ENCODE data around the gene CHCHD10. TPM values are rescaled to one million over a fixed set of nuclear protein-coding genes. Genes with fewer than 3 reads are reported as not detected.

The CHCHD10 gene
- total and polyA plus RNA-seq, 2 donors, result 20.0 to 64.0 TPM

- Histone ChIP-seq H3K4me1 (ENCODE audit: control insufficient read depth in 2 of 2, insufficient read depth in 2 of 2, low read length in 2 of 2) (peaks cover 8 to 59% of the 10 kb centered on the region in 2 donors), H3K27ac (ENCODE audit: low read depth in 1 of 2, low read length in 1 of 2) (no peak overlapping the region), H3K4me3 (ENCODE audit: low read length in 2 of 2) (no peak overlapping the region), H3K9me3 (ENCODE audit: control insufficient read depth in 2 of 2, insufficient read depth in 1 of 2, low read length in 1 of 2) (no peaks in the 10 kb centered on the region), H3K36me3 (ENCODE audit: control insufficient read depth in 2 of 2, insufficient read depth in 2 of 2, low read length in 1 of 2) (no peaks in the 10 kb centered on the region), H3K27me3 (ENCODE audit: control insufficient read depth in 2 of 2, insufficient read depth in 1 of 2, low read length in 1 of 2) (peaks cover 0 to 7% of the 10 kb centered on the region in 2 donors)
- 96% methylated on average over 11 of the region's 11 CpGs for WGBS
- DNase-seq (ENCODE audit: low read depth in 6 of 9, low spot score in 9 of 9), result no peak
These were observed 10.2 kb upstream of the CHCHD10 start for GRCh38 chr22:23777776-23778576.

DNA sequence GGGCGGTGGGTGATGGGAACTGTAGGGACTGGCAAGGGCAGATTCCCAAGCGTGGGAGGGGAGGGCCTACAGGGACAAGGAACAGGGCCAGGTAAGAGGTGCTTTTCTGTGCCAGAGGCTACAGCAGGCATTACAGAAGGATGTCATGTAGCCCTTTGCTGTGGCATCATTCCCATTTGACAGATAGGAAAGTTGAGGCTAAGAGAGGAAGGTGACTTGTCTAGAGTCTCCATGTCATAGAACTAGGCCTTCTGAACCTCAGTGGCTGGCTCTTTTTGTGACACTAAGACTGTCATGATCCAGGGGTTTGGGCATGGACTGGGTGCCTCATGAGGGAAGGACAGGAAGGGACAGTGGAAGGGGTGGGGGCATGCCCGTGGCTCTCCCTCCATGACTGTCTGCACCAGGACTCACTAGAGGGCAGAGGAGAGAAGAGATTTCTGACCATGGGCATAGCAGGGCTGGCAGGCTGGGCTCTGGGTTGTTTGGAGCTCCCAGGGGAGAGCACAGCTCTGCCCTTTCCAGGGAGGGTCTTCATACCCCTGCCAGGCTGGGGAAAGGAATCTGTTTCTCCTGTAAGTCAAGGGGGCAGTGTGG is 8.1 kb upstream of the CHCHD10 start:
- Histone ChIP-seq H3K27ac (ENCODE audit: low read depth in 1 of 2, low read length in 1 of 2) (no peak overlapping the region), H3K36me3 (ENCODE audit: control insufficient read depth in 2 of 2, insufficient read depth in 2 of 2, low read length in 1 of 2) (no peaks in the 10 kb centered on the region), H3K4me1 (ENCODE audit: control insufficient read depth in 2 of 2, insufficient read depth in 2 of 2, low read length in 2 of 2) (peaks cover 11 to 54% of the 10 kb centered on the region in 2 donors), H3K4me3 (ENCODE audit: low read length in 2 of 2) (no peak overlapping the region), H3K9me3 (ENCODE audit: control insufficient read depth in 2 of 2, insufficient read depth in 1 of 2, low read length in 1 of 2) (no peaks in the 10 kb centered on the region), H3K27me3 (ENCODE audit: control insufficient read depth in 2 of 2, insufficient read depth in 1 of 2, low read length in 1 of 2) (peaks cover 0 to 11% of the 10 kb centered on the region in 2 donors)
- WGBS, result 88% methylated on average over 3 of the region's 3 CpGs
- no peak for DNase-seq (ENCODE audit: low read depth in 6 of 9, low spot score in 9 of 9)

- Histone ChIP-seq H3K36me3 (ENCODE audit: control insufficient read depth in 2 of 2, insufficient read depth in 2 of 2, low read length in 1 of 2) (no peaks in the 10 kb centered on the region), H3K4me3 (ENCODE audit: low read length in 2 of 2) (no peak overlapping the region), H3K9me3 (ENCODE audit: control insufficient read depth in 2 of 2, insufficient read depth in 1 of 2, low read length in 1 of 2) (no peaks in the 10 kb centered on the region), H3K27me3 (ENCODE audit: control insufficient read depth in 2 of 2, insufficient read depth in 1 of 2, low read length in 1 of 2) (peaks cover 0 to 11% of the 10 kb centered on the region in 2 donors), H3K4me1 (ENCODE audit: control insufficient read depth in 2 of 2, insufficient read depth in 2 of 2, low read length in 2 of 2) (peaks cover 13 to 59% of the 10 kb centered on the region in 2 donors), H3K27ac (ENCODE audit: low read depth in 1 of 2, low read length in 1 of 2) (no peak overlapping the region)
- no peak for DNase-seq (ENCODE audit: low read depth in 6 of 9, low spot score in 9 of 9)
- WGBS, result 98% methylated on average over 2 of the region's 2 CpGs
These were observed 7.2 kb upstream of the CHCHD10 start for GRCh38 chr22:23774922-23775436.

DNA sequence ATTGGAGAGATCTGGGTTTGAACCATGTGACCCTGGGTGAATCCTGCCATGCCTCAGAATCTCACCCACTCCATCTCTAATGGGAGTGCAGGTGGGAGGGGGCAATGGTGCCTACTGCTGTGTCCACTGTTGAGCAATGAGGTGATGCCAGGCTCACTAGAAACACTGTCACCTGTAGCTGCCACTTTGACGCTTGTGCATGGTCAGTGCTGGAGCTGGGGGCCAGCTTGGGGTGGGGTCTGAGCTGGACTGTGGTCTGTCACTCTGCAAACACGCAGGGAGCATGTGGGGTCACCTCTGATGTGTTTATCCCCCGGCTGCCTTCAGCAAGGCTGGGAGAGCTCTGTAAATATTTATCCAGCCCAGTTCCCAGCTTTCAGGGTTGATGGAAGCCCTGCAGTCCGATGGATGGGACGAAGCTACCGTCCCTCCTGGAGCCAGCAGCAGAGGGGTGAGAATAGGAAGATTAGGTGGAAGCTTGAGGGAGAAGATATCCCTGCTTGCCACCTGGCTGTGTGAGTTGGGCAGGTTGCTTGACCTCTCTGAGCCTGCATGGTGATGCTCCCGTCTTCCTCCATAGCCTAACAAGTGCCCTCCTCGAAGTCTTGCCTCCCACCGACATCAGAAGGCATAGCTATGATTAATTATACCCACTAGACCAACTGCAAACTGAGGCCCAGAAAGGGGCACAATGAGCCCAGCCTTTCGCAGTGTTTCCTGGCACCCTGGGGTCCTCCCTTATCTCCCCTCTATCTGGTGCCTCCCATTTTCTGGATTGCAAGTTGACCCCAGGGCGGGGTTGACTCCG is 6.5 kb upstream of the CHCHD10 start:
- WGBS, result 96% methylated on average over 12 of the region's 12 CpGs

DNA sequence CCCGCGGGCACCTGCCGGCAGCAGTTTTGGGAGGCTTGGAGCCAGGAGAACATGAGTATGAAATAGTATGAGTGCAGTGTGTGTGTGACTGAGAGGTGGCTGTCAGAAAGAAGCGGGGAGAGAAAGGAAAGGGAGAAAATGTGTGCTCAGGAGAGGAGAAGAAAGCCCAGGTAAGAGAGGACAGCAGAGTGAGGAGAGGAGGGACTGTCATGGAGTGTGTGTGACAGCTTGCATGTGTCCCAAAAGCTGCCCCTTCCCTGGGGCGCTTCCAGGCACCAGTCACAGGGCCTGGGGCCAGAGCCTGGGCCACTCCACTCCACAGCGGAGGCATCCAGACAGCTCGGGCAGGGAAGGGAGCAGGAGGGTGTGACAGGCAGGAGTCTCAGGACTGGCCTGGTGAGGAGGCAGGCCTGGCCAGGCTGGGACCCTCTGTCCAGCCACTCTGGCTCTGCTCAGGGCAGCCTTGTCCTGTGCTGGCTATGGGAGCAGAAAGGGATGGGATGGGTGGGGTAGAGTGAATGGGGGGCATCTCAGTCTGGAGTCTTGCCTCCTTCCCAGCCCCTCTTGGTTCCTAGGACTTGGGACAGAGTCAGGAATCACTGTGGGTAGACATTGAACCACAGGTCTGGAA is 5.8 kb upstream of the CHCHD10 start:
- peaks cover 0 to 11% of the 10 kb centered on the region in 2 donors for H3K27me3 ChIP-seq (ENCODE audit: control insufficient read depth in 2 of 2, insufficient read depth in 1 of 2, low read length in 1 of 2)
- H3K36me3 ChIP-seq (ENCODE audit: control insufficient read depth in 2 of 2, insufficient read depth in 2 of 2, low read length in 1 of 2), result no peaks in the 10 kb centered on the region
- DNase-seq (ENCODE audit: low read depth in 6 of 9, low spot score in 9 of 9), result no peak
- H3K27ac ChIP-seq (ENCODE audit: low read depth in 1 of 2, low read length in 1 of 2), result no peak overlapping the region
- 86% methylated on average over 7 of the region's 7 CpGs for WGBS
- H3K4me1 ChIP-seq (ENCODE audit: control insufficient read depth in 2 of 2, insufficient read depth in 2 of 2, low read length in 2 of 2), result peaks cover 13 to 72% of the 10 kb centered on the region in 2 donors
- H3K4me3 ChIP-seq (ENCODE audit: low read length in 2 of 2), result peak overlapping the region; percentile 44 to 73
- peaks cover 0 to 5% of the 10 kb centered on the region in 2 donors for H3K9me3 ChIP-seq (ENCODE audit: control insufficient read depth in 2 of 2, insufficient read depth in 1 of 2, low read length in 1 of 2)

More for the DNA sequence above, 6.5 kb upstream of the CHCHD10 start:
- Histone ChIP-seq H3K27me3 (ENCODE audit: control insufficient read depth in 2 of 2, insufficient read depth in 1 of 2, low read length in 1 of 2) (peaks cover 0 to 11% of the 10 kb centered on the region in 2 donors), H3K4me1 (ENCODE audit: control insufficient read depth in 2 of 2, insufficient read depth in 2 of 2, low read length in 2 of 2) (peaks cover 13 to 66% of the 10 kb centered on the region in 2 donors), H3K4me3 (ENCODE audit: low read length in 2 of 2) (no peak overlapping the region), H3K36me3 (ENCODE audit: control insufficient read depth in 2 of 2, insufficient read depth in 2 of 2, low read length in 1 of 2) (no peaks in the 10 kb centered on the region), H3K27ac (ENCODE audit: low read depth in 1 of 2, low read length in 1 of 2) (no peak overlapping the region), H3K9me3 (ENCODE audit: control insufficient read depth in 2 of 2, insufficient read depth in 1 of 2, low read length in 1 of 2) (peaks cover 0 to 2% of the 10 kb centered on the region in 2 donors)
- DNase-seq (ENCODE audit: low read depth in 6 of 9, low spot score in 9 of 9), result no peak

DNA sequence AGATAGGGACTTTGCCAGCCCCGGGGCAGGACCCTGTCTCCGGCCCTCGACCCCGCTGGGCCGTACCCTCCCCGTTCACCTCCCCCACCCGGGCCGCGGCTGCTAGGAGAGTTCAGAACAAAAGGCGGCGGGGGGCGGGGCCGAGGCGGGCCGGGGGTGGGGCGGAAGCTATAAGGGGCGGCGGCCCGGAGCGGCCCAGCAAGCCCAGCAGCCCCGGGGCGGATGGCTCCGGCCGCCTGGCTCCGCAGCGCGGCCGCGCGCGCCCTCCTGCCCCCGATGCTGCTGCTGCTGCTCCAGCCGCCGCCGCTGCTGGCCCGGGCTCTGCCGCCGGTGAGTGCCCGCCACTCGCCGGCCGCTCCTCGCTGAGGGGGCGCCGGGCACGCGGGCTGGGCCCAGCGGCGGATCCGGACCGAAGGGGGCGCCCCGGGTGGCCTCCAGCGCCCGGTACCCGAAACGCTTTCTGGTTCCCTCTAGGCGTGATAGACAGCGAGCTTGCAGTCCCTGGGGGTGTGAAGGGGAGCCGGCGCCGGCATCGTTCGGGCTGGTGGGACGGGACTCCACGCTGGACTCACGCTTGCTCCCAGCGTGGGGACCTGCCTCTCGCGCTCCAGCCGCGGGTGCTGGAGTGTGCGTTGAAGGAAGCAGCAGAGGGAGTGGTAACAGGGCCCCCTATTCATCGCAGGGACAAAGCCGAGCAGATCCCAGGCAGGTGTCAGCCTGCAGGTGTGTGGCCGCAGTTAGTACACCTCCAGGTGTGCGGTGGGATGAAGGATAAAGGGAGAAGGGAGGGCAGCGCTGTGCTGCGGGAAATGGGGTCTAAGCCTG is 5.1 kb upstream of the CHCHD10 start, which contains the start of gene MMP11:
TSS of gene MMP11 (plus strand) at position 201 of the 825 bp plus-strand sequence. CDS start at position 223, 22 bp downstream.
- H3K4me3 ChIP-seq (ENCODE audit: low read length in 2 of 2), result peak within 1 kb of the TSS; percentile 44 to 73
- peaks cover 18 to 72% of the 10 kb centered on the region in 2 donors for H3K4me1 ChIP-seq (ENCODE audit: control insufficient read depth in 2 of 2, insufficient read depth in 2 of 2, low read length in 2 of 2)
- peaks cover 0 to 5% of the 10 kb centered on the region in 2 donors for H3K9me3 ChIP-seq (ENCODE audit: control insufficient read depth in 2 of 2, insufficient read depth in 1 of 2, low read length in 1 of 2)
- H3K27me3 ChIP-seq (ENCODE audit: control insufficient read depth in 2 of 2, insufficient read depth in 1 of 2, low read length in 1 of 2), result peaks cover 0 to 11% of the 10 kb centered on the region in 2 donors
- peak in 2 of 9 donors; percentile 57 to 73 for DNase-seq (ENCODE audit: low read depth in 6 of 9, low spot score in 9 of 9)
- 5% methylated on average over 79 of the region's 79 CpGs for WGBS
- no peaks in the 10 kb centered on the region for H3K36me3 ChIP-seq (ENCODE audit: control insufficient read depth in 2 of 2, insufficient read depth in 2 of 2, low read length in 1 of 2)
- peak within 1 kb of the TSS; percentile 18 to 25 for H3K27ac ChIP-seq (ENCODE audit: low read depth in 1 of 2, low read length in 1 of 2)

- DNase-seq (ENCODE audit: low read depth in 6 of 9, low spot score in 9 of 9), result no peak
- 45% methylated on average over 6 of the region's 6 CpGs for WGBS
- H3K4me1 ChIP-seq (ENCODE audit: control insufficient read depth in 2 of 2, insufficient read depth in 2 of 2, low read length in 2 of 2), result peaks cover 18 to 70% of the 10 kb centered on the region in 2 donors
These were observed 4.5 kb upstream of the CHCHD10 start for GRCh38 chr22:23772315-23772648.

More at GRCh38 chr22:23772315-23772648, 4.5 kb upstream of the CHCHD10 start:
- Histone ChIP-seq H3K27me3 (ENCODE audit: control insufficient read depth in 2 of 2, insufficient read depth in 1 of 2, low read length in 1 of 2) (peaks cover 0 to 11% of the 10 kb centered on the region in 2 donors), H3K4me3 (ENCODE audit: low read length in 2 of 2) (peak overlapping the region; percentile 40 to 73), H3K27ac (ENCODE audit: low read depth in 1 of 2, low read length in 1 of 2) (peak overlapping the region in 1 of 2 donors; percentile 22), H3K9me3 (ENCODE audit: control insufficient read depth in 2 of 2, insufficient read depth in 1 of 2, low read length in 1 of 2) (peaks cover 0 to 5% of the 10 kb centered on the region in 2 donors), H3K36me3 (ENCODE audit: control insufficient read depth in 2 of 2, insufficient read depth in 2 of 2, low read length in 1 of 2) (no peaks in the 10 kb centered on the region)

All from thymus (tissue), 11 donors.